Caki2 (cell line): ENCODE data around the gene SRC. TPM values are rescaled to one million over a fixed set of nuclear protein-coding genes. Genes with fewer than 3 reads are reported as not detected.

ENCODE experiments used
- DNase-seq: peaks from one replicate; pipeline ENCODE4 v3.0.0-alpha.2; 2015; ENCODE audit warnings: low read depth
- in situ Hi-C: cut with HindIII; loops from 2 replicates; pipeline ENCODE4 v1.10.0; 2016; ENCODE audit warnings: low sequenced_read_pairs, low pct_unique_long_range_greater_than_20kb, mixed read lengths
- total RNA-seq: library from RNA; depleted of rRNA; stranded (reverse); fragments of >200 nt; shearing (Covaris generic); gene quantifications from 2 replicates; pipeline ENCODE4 v1.2.3, GENCODE V29; 2014; ENCODE audit warnings: low replicate concordance

SRC gene
- total RNA-seq, 1 experiment from 2014 or later: 153 TPM

DNA sequence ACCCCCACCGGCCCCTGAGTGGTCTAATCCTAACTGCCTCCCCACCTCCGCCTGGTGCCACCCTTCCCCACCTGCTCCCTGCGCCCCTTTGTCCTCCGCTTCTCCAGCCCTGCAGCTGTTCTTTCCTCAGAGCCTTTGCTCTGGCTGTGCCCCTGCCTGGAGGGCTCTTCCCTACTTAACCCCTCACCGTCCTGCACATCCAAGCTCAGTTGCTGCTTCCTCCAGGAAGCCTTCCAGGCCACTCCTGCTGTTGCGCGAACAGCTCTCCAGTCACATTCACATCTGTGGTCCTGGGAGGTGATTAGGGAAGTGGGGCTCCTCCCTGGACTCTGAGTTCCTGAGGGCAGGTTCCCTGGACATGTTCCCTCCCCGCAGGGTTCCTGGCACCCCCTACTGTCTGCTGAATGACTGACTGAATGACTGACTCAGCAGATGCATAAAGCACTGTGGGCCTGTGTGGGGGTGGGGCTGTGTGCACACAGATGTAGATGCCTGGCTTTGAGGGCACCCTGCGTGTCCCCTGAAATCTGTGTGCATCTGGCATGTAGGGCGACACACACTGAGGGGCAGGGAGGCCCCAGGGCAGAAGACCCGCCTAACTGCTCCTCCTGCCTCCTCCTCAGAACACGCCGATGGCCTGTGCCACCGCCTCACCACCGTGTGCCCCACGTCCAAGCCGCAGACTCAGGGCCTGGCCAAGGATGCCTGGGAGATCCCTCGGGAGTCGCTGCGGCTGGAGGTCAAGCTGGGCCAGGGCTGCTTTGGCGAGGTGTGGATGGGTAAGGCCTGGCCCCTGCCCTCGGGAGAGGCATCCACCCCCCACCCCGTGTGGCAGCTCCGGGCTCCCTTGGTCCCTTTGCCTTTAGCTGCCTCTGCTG, 51.4 kb downstream of the SRC start:
- DNase-seq: peak; percentile 42
- in situ Hi-C loops: no loop called here

DNA sequence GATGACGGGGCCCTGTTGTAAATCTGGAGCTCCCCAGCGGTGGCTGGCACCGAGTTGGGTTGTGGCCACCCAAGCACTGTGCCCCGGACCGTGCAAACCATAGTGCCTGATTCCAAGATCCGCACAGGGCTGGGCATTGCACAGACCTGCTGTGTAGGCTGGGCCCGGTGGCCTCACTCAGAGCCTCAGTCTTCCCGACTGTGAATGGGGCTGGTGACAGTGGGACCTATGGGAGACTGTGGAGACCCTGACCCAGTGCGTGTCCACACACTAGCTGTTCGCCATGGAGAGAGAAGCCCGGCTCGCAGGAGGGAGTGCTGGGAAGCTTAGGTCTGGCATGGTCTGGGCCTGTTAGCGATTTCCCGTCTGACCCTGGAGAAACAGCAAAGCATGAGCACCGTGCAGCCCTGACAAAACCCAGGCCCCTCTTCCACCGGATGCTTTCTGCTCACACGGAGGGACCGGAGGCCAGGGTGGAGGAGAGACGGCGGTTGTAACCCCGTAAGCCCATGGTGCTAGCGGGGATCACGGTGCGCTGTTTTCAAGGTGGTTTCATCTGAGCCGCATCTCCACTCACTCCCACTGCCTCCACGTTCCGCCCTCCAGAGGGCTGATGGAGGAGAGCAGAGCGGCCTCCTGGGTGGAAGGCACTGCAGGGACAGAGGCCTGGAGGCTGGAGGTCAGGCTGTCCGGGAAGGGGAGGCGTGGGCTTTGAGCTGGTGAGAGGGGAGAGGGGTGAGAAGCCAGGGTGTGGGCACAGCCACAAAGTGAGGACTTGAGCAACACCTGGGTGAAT, 52.2 kb downstream of the SRC start:
- DNase-seq: no peak
- in situ Hi-C loops: no loop called here

DNA sequence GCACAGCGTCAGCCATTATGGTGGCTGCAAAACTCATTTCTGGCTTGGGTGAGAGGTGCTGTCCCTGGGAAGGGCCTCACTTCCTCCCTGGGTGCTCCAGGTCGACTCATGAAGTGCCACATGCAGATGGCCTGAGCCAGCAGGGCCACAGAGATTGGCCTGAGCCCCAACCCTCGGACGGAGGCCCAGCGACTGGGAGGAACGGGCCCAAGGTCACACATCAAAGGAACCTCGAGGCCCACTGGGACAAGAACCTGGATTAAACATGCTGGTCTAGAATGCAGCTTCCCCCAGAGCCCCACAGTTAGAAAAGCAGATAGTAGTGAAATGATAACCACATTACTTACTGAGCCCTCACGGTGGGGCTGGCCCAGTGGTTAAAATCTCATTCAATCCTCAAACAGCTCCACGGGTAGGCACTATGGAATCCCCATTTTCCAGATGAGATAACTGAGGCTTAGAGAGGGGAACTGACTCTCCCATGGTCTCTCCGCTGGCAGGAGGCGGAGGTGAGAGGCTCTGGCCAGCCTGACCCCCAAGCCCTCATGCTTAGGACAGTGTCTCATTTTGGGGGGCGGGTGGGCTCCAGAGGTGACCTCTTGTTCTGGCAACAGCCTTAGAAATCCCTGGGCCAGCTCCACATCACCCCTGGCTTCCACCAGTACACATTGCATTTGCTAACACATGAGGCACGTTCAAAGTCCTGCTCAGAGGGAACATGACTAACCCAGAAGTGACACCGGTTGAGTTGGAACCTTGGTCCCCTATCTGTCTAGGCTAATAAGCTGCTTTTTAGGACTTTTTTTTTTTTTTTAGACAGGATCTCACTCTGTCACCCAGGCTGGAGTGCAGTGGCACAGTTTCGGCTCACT, 53.0 kb downstream of the SRC start:
- in situ Hi-C loops: no loop called here
- DNase-seq: no peak

DNA sequence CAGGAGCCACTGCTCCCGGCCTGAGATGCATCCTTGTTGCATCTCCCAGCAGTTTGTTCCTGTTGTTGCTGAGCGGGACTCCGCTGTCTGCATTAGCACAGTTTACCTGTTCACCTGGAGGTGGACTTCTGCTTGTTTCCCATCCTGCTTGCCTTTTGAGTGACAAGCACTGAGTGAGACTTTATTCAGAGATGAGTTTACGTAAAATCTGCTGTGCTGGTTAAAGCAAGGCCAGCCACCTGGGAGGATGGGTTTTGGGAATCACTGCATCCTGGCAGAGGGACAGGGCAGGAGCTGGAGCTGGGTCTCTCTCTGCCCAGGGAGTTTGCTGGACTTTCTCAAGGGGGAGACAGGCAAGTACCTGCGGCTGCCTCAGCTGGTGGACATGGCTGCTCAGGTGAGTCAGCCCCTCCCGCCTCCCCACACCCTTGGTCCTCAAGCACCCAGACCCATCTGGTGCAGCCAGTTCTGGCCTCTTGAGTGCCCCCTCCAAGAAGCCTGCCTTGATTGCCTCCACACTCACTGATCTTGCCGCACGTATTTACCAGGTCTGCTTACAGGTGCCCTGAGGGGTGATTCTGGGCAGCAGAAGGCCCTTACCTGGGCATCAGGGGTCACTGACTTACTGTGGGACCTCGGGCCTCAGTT, 55.5 kb downstream of the SRC start:
- DNase-seq: no peak
- in situ Hi-C loops: no loop called here

DNA sequence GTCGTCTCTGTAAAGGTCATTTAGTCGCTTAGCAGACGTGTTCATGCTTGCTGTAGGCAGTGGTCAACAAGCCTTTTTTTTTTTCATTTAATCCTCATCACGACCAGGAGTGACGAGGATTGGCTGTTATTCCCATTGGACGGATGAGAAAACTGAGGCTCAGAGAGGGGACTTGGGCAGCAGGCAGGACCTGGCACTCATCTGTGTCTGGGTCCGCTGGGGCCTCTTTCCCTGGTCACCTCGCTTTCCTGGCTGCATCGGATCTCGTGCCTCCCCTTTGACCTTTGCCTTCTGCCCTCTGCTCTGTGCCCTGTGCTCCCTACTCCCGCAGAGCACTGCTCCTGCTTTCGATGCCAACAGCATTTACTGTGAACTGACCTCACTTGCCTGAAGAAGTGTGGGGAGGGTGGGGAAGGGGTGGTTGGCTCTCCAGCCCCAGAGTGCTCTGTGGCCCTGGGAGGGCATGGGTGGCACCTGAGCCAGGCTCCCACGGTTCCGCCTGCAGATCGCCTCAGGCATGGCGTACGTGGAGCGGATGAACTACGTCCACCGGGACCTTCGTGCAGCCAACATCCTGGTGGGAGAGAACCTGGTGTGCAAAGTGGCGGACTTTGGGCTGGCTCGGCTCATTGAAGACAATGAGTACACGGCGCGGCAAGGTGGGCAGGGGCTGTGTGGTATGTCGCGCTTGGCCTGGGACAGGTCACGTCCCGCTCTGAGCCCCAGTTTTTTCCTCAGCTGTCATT, 56.2 kb downstream of the SRC start:
- DNase-seq: no peak
- in situ Hi-C loops: no loop called here

DNA sequence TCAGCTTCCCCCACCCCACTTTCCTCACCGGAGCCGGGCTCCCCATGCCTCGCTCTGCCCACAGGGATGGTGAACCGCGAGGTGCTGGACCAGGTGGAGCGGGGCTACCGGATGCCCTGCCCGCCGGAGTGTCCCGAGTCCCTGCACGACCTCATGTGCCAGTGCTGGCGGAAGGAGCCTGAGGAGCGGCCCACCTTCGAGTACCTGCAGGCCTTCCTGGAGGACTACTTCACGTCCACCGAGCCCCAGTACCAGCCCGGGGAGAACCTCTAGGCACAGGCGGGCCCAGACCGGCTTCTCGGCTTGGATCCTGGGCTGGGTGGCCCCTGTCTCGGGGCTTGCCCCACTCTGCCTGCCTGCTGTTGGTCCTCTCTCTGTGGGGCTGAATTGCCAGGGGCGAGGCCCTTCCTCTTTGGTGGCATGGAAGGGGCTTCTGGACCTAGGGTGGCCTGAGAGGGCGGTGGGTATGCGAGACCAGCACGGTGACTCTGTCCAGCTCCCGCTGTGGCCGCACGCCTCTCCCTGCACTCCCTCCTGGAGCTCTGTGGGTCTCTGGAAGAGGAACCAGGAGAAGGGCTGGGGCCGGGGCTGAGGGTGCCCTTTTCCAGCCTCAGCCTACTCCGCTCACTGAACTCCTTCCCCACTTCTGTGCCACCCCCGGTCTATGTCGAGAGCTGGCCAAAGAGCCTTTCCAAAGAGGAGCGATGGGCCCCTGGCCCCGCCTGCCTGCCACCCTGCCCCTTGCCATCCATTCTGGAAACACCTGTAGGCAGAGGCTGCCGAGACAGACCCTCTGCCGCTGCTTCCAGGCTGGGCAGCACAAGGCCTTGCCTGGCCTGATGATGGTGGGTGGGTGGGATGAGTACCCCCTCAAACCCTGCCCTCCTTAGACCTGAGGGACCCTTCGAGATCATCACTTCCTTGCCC, 57.4 kb downstream of the SRC start:
- in situ Hi-C loops: no loop called here
- DNase-seq: no peak

DNA sequence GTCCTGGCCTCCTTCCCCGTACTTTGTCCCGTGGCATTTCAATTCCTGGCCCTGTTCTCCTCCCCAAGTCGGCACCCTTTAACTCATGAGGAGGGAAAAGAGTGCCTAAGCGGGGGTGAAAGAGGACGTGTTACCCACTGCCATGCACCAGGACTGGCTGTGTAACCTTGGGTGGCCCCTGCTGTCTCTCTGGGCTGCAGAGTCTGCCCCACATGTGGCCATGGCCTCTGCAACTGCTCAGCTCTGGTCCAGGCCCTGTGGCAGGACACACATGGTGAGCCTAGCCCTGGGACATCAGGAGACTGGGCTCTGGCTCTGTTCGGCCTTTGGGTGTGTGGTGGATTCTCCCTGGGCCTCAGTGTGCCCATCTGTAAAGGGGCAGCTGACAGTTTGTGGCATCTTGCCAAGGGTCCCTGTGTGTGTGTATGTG, 58.5 kb downstream of the SRC start:
- DNase-seq: no peak
- in situ Hi-C loops: no loop called here

DNA sequence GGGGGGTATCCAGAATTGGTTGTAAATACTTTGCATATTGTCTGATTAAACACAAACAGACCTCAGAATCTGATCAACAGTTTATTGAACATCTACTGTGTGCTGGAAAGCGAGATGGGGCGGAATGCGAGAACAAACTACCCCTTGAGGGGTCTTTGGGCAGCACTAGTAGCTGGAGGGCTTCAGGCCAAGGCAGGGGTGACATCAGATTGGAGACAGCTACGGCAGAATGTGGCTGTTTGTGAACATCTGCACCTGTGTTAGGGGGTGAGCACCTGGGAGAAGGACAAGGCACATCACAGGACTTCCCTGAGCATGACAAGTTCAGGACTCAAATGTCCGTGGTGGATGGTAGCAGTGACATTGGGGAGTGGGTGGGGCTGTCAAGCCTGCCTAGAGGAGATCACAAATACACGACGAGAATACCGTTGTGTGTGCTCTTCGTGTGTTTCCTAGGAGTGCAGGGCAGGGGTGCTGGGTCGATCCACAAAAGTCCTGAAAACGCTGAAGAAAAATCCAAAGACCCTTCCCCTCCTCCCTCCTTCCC, 59.5 kb downstream of the SRC start:
- in situ Hi-C loops: no loop called here
- DNase-seq: no peak

DNA sequence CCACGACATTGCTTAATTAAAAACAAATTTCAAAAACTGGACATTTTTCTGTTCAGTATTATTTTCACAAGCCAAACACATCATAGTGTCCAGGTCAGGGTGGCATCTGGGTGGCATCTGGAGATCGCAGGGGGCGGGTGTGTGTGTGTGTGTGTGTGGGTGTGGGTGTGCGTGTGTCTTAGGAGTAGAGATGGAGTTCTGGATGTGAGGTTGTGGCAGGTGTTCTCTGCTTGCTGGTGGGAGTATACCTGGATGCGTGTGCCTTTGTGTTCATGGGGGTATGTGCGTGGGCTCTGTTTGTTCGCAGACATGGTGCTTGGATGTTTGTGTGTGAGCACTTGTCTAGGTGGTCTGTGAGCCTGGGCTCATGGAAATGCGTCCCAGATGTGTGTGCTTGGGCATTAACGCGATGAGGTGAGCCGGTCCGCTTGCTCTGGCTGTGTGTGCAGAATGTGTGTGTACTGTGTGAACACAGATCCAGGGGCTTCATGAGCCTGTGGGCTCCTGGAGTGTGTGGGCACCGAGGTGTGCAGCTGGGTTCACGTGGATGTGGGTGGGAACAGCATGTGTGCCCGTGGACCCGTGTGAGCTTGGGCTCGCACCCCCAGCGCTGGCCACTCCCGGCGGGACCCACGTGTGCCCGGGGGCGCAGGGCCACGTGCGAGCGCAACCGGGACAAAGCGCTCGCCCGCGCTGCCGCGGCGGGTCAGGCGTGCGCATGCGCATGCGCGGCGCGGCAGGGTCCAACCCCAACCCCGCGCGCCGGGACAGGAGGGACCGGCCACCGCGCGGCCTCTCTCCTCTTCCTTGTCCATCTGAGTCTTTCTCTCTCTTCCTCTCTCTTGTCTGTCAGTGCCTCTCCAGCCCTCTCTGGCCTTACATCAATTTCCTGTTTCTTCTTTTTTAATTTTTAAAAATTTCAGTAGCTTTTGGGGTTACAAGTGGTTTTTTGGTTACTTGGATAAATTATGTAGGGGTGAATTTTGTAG, 60.4 kb downstream of the SRC start:
- peak; percentile 64 for DNase-seq

DNA sequence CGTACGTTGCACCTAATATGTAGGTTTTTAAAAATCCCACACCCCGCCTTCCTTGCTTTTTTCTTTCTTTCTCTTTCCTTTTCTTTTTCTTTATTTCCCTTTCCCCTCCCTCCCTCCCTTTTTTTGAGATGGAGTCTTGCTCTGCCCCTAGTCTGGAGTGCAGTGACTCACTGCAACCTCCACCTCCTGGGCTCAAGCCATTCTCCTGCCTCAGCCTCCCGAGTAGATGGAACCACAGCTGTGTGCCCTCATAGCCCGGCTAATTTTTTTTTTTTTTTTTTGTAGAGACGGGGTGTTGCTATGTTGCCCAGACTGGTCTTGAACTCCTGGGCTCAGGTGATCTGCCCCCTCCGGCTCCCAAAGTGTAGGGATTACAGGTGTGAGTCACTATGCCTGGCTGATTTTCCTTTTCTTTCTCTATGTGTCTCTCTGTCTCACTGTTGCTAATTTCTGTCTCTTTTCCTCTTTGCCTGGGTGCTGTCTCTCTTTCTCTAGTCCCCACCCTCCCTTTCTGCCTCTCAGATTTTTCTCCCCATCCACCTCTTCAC, 61.2 kb downstream of the SRC start:
- in situ Hi-C loops: no loop called here
- no peak for DNase-seq

More for the DNA sequence above, 60.4 kb downstream of the SRC start:
- in situ Hi-C loops: no loop called here

DNA sequence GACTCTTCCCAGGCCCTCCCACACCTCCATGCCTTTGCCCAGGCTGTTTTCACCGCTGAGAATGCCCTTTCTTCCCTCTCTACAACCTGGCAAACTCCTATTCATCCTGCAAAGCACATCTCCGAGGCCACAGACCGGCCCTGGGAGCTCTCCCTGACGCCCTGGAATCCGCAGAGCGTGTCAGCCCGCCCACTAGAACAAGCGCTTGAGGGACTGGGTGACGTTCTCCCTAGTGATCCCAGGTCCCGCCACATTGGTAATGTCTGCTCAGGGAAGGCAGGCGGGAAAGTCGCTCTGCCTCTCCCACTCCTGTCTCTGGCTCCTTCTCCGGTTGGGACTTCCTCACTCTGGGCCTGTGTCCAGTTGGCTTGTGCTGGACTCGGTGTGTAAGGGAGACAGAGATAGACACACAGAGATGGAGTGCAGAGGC, 61.6 kb downstream of the SRC start:
- in situ Hi-C loops: no loop called here
- no peak for DNase-seq

DNA sequence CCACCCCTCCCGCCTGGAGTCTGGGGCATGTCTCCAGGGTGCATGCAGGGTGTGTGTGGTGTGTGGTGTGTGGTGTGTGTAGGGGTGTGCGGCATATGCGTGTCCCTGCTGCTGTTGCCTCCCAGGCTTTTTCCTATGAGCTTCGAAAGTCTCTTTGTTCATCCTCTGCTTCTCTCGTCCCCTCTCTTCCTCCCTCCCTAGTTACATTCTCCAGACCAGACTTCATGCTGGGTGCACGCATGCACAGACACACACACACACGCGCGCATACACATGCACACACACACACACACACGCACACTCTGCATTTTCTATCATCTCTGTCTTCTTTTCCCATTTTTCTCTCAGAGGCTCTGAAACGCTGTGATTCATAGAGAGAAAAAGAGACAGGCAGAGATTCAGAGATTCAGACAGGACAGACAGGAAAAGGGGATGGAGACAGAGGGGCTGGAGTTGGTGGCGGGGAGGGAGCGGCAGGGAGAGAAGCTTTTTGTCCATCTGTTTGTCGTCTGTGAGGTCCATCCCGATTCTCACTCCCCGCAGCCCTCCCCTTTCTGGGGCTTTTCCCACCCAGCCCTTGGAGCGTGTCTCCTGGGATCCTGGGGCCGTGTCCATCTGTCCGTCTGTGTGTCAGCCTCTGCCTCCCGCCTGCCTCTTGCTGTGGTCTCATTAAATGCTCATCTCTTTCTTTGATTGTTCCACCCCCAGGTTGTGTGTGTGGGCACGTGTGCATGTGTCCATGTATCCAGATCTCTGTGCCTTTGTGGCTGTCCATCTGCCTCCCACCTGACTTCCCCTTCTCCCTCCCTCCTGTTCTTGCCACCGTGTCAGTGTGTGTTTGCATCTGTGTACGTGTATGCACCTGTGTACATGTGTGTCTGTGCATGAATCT, 62.6 kb downstream of the SRC start:
- in situ Hi-C loops: no loop called here
- no peak for DNase-seq

DNA sequence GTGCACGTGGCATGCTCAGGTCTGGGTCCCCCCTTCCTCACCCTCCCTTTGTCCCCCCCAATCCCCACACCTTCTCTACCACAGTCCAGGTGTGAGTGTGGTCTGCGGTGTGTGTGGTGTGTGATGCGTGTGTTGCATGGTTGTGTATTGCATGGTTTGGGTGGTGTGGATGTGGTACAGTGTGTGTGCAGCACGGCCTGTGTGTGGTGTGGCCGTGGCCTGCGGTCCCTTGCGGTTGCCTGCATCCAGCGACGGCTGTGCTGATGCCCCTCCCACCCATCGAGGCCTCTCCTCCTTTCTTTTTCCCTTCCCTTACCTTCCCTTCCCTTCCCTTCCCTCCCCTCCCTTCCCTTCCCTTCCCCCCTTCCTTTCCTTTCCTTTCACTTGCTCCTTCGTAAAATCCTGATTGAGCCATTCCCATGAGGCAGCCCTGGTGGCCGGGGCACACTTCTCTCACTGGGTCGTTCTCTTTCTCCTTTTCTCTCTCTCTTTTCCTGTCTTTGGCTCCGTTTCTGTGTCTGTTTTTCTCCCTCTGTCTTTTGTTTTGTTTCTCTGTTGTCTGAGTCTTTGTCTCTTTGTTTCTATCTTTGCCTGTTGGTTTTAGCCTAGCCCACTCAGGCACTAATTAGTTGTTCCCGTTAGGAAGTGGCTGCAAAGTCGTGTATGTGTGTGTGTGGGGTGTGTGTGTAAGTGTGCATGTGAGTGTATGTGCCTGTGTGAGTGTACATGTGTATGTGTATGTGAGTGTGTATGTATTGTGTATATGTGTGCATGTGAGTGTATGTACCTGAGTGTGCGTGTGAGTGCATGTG, 65.7 kb downstream of the SRC start:
- in situ Hi-C loops: no loop called here
- DNase-seq: no peak
